Activated naive CD4-positive, alpha-beta T cell treated with anti-CD3 and anti-CD28 coated beads for 36 hours (primary cell): ENCODE measurements around the gene ZDHHC11. TPM values are rescaled to one million over a fixed set of nuclear protein-coding genes. Genes with fewer than 3 reads are reported as not detected.
"Not testable (repeated sequence)": the region's sequence is repeated elsewhere in the genome, so short reads cannot be mapped to it uniquely, and the experiment has no call there.

Source experiments
- CTCF ChIA-PET: fragments of 350-600 bp; sonication (Branson Sonifier 250); formaldehyde crosslinking; loops from one replicate; lab custom pipeline; 2021; ENCODE audit warnings: antibody characterized with exemption; lab: Charles Lee
- DNase-seq: peaks from one replicate; pipeline ENCODE4 v3.0.0-alpha.2; 2020
- H3K27ac Mint-ChIP-seq: one replicate; pipeline ENCODE4 v1.8.0; 2021; ENCODE audit warnings: mild to moderate bottlenecking, mixed read lengths
- H3K27me3 Mint-ChIP-seq: one replicate; pipeline ENCODE4 v1.8.0; 2021; ENCODE audit warnings: low read depth, mixed read lengths
- H3K36me3 Mint-ChIP-seq: one replicate; pipeline ENCODE4 v1.8.0; 2021; ENCODE audit warnings: low read depth, mixed read lengths
- H3K4me1 Mint-ChIP-seq: one replicate; pipeline ENCODE4 v1.8.0; 2021; ENCODE audit warnings: low read depth, mixed read lengths
- H3K4me3 Mint-ChIP-seq: one replicate; pipeline ENCODE4 v1.8.0; 2021; ENCODE audit warnings: mild to moderate bottlenecking, moderate library complexity, mixed read lengths
- H3K9me3 Mint-ChIP-seq: one replicate; pipeline ENCODE4 v1.8.0; 2021; ENCODE audit warnings: mixed read lengths
- intact Hi-C: fragments of 100-400 bp; cut with micrococcal nuclease; formaldehyde crosslinking; loops from one replicate; pipeline ENCODE4 v1.15.1; 2023
- total RNA-seq, 2 experiments: library from RNA; stranded (reverse); gene quantifications; one replicate each; pipeline ENCODE4 v1.2.3, GENCODE V29; 2021

Gene ZDHHC11
- total RNA-seq, 2 experiments from 2014 or later, result 3.6 TPM

GRCh38 chr5:778421-778820 lies 72.4 kb downstream of the ZDHHC11 start:
- H3K4me3 Mint-ChIP-seq, H3K4me1 Mint-ChIP-seq, H3K9me3 Mint-ChIP-seq, H3K36me3 Mint-ChIP-seq, H3K27ac Mint-ChIP-seq, CTCF ChIA-PET, H3K27me3 Mint-ChIP-seq, intact Hi-C loops, DNase-seq: not testable (repeated sequence)

- DNase-seq, result no peak
- H3K4me1 Mint-ChIP-seq, result no peaks in the 10 kb centered on the region
- H3K27ac Mint-ChIP-seq, result no peak overlapping the region
- CTCF ChIA-PET, result no interaction called here
- H3K27me3 Mint-ChIP-seq, result no peaks in the 10 kb centered on the region
- no peak overlapping the region for H3K4me3 Mint-ChIP-seq
- H3K9me3 Mint-ChIP-seq, result no peaks in the 10 kb centered on the region
- intact Hi-C loops, result no loop called here
- H3K36me3 Mint-ChIP-seq, result no peaks in the 10 kb centered on the region
Observed at GRCh38 chr5:777756-778161, 73.0 kb downstream of the ZDHHC11 start.

GRCh38 chr5:776862-777711 lies 73.7 kb downstream of the ZDHHC11 start:
- no peak for DNase-seq
- Mint-ChIP-seq H3K27ac (no peak overlapping the region), H3K27me3 (no peaks in the 10 kb centered on the region), H3K4me3 (no peak overlapping the region), H3K36me3 (no peaks in the 10 kb centered on the region), H3K9me3 (no peaks in the 10 kb centered on the region), H3K4me1 (no peaks in the 10 kb centered on the region)
- CTCF ChIA-PET, result interaction anchor here (1.1 kb wide), 1 partner anchor 12 kb away, joined by 3 read pairs; no protein-coding TSS in a partner anchor
- intact Hi-C loops, result no loop called here

DNA sequence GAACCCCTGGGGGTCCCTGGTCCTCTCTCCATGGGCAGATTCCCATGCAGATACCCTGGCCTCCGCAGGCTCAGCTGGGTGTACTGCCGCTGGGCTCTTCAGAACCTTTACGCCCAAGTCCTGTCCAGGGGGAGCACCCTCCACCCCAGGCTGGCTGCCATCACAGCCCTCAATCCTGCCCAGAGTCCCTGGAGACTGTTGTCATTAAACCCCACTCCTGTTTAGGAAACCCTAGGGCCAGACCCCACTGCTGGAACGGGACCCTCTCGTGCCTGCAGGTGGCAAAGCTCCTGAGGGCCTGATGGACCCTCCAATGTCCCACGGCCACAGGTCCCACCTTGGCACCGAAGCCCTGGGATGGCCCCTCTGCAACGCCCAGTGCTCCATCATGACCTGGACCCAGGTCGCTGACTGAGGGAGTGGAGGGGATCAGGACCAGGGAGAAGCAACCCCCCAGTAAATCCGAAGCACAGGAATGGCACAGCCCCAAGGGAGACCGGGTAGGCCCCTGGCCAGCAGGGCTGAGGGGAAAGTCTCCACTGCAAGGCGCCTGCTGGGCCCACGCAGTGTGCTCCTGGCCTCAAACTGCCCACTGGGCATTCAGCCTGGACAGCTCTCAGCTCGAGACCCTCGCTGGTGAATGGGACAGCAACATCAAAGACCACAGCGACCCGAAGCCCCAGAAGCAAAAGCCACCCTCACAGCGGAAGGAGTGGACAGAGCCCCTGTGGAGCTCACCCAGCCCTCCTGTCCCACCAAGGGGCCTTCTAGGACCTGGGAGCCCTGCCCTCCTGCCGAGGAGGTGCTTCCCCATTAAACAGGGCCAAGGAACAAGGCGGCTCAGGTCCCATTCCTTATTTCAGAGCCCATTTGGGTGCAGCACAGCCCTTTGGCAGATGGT lies 74.6 kb downstream of the ZDHHC11 start:
- CTCF ChIA-PET, result interaction anchor here (1.1 kb wide), 1 partner anchor 11 kb away, joined by 3 read pairs; no protein-coding TSS in a partner anchor
- Mint-ChIP-seq H3K27me3 (no peaks in the 10 kb centered on the region), H3K36me3 (no peaks in the 10 kb centered on the region), H3K27ac (no peak overlapping the region), H3K9me3 (no peaks in the 10 kb centered on the region), H3K4me1 (no peaks in the 10 kb centered on the region), H3K4me3 (no peak overlapping the region)
- intact Hi-C loops, result no loop called here
- DNase-seq, result no peak

GRCh38 chr5:775595-775960 lies 75.2 kb downstream of the ZDHHC11 start:
- intact Hi-C loops, result not testable (repeated sequence)

DNA sequence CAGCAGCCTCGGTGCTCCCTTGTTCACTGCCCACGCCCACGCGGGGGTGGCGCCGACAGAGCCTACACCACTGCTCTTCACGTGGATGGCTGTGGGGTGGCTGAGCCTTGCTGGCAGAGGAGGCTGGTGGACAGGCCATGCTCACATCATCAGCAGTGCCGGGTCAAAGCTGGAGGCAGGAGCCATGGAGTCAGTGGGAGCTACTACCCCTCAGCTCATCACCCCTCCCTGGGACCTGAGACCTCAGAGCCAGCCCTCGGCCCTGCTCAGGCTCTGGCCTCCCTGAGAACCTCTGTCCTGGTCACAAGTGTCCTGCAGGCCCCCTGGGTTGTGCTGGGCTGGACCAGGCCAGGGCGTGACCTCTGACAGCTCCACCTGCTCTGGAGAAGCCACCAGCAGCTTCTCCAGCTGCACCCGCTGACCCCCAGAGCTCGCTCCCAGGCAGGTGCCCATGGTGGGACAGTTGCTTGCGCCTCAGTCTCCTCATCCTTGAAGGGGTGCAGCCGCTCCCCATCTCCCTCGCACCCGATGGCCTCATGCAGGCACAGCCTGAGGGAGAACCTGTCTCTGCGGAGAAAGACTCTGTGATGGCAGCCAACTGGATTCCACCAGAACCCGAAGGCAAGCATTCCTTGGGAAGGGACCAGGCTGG lies 75.8 kb downstream of the ZDHHC11 start:
- H3K9me3 Mint-ChIP-seq, DNase-seq, H3K4me1 Mint-ChIP-seq, H3K27ac Mint-ChIP-seq, H3K4me3 Mint-ChIP-seq, H3K27me3 Mint-ChIP-seq, H3K36me3 Mint-ChIP-seq, intact Hi-C loops: not testable (repeated sequence)
- CTCF ChIA-PET, result interaction anchor here (0.6 kb wide), 1 partner anchor 17 kb away, joined by 3 read pairs; no protein-coding TSS in a partner anchor

More at GRCh38 chr5:775595-775960, 75.2 kb downstream of the ZDHHC11 start:
- H3K9me3 Mint-ChIP-seq, H3K27me3 Mint-ChIP-seq, H3K4me3 Mint-ChIP-seq, H3K4me1 Mint-ChIP-seq, H3K36me3 Mint-ChIP-seq, DNase-seq, H3K27ac Mint-ChIP-seq: not testable (repeated sequence)
- CTCF ChIA-PET, result interaction anchor here (0.6 kb wide), 1 partner anchor 18 kb away, joined by 3 read pairs; no protein-coding TSS in a partner anchor

DNA sequence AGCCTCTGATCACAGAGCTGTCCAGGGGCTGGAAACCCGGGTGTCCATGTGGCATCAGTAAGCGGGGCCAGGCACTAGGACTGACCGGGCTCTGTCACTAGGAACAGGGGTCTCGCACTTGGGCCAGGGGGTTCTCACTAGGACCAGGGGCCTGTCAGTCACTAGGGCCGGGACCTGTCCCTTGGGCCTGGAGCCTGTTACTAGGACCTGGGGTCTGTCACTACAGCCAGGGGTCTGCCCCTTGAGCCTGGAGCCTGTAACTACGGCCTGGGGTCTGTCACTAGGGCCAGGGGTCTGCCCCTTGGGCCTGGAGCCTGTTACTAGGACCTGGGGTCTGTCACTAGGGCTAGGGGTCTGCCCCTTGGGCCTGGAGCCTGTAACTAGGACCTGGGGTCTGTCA lies 76.5 kb downstream of the ZDHHC11 start:
- CTCF ChIA-PET, H3K4me1 Mint-ChIP-seq, H3K4me3 Mint-ChIP-seq, H3K36me3 Mint-ChIP-seq, intact Hi-C loops, H3K9me3 Mint-ChIP-seq, H3K27me3 Mint-ChIP-seq, H3K27ac Mint-ChIP-seq, DNase-seq: not testable (repeated sequence)

GRCh38 chr5:773517-774264 lies 77.1 kb downstream of the ZDHHC11 start:
- Mint-ChIP-seq H3K4me1 (no peaks in the 10 kb centered on the region), H3K9me3 (no peaks in the 10 kb centered on the region), H3K27me3 (no peaks in the 10 kb centered on the region), H3K27ac (no peak overlapping the region), H3K4me3 (no peak overlapping the region), H3K36me3 (no peaks in the 10 kb centered on the region)
- DNase-seq, result no peak
- intact Hi-C loops, result no loop called here
- CTCF ChIA-PET, result no interaction called here

- H3K9me3 Mint-ChIP-seq, H3K27me3 Mint-ChIP-seq, DNase-seq, H3K36me3 Mint-ChIP-seq, CTCF ChIA-PET, H3K4me3 Mint-ChIP-seq, intact Hi-C loops, H3K27ac Mint-ChIP-seq, H3K4me1 Mint-ChIP-seq: not testable (repeated sequence)
Observed at GRCh38 chr5:772931-773330, 77.9 kb downstream of the ZDHHC11 start.

DNA sequence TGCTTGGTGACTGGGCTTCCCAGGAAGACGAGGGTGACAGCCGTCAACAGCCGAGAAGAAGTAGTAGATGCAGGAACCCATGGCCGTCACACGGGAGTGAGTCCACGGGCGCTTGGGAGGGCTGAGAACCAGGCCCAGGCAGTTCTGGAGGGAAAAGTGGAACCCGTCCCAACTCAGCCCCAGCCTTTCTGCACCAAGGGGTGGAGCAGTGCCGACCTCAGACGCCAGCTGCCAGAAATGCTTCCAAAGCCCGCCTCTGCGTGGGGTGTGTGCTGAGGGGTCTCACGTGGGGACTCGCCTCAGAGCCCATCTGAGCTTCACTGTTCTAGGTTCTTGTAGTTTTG lies 78.3 kb downstream of the ZDHHC11 start:
- H3K4me3 Mint-ChIP-seq, H3K4me1 Mint-ChIP-seq, H3K9me3 Mint-ChIP-seq, intact Hi-C loops, H3K27ac Mint-ChIP-seq, DNase-seq, CTCF ChIA-PET, H3K36me3 Mint-ChIP-seq, H3K27me3 Mint-ChIP-seq: not testable (repeated sequence)

DNA sequence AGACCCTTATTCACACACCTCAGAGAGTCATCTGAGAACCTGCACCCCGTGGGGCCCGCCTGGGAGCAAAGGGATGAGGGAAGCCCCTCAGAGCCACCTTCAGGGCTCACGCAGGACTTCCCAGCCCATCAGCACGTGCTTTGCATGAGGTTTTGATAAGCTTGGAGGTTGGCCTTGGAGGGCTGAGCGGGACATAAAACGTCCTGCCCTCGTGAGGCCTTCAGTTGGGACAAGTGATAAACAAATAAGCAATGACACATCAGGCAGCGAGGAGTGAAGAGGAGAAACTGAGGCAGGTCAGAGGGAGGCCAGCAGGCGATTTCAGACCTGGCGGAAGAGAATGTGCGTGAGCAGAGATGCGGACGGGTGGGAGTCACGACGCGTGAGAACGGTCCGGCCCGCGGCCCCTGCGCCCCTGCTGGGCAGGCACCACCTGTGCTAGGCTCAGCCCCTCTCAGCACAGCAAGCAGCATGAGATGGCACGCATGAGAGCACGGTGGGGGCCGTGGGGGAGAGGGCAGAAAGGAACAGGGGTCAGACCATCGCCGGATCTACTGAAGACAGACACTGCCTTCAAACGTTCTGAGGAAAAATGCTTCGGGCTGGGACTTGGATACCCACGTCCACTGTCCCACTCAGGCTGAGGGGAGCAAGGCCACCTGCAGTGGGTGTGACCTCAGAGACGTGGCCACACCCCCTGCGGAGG lies 78.8 kb downstream of the ZDHHC11 start:
- H3K4me3 Mint-ChIP-seq, DNase-seq, H3K9me3 Mint-ChIP-seq, H3K27ac Mint-ChIP-seq, intact Hi-C loops, H3K36me3 Mint-ChIP-seq, H3K4me1 Mint-ChIP-seq, CTCF ChIA-PET, H3K27me3 Mint-ChIP-seq: not testable (repeated sequence)
